GM12878 (cell line): ENCODE data around the gene PIEZO2. TPM values are rescaled to one million over a fixed set of nuclear protein-coding genes. Genes with fewer than 3 reads are reported as not detected.

Experiments
- BCL11A ChIP-seq: IDR thresholded peaks from 2 replicates; pipeline ENCODE4 v1.6.1; 2011; ENCODE audit warnings: low read depth, low read length
- CHD1 ChIP-seq: IDR thresholded peaks from 2 replicates; pipeline ENCODE4 v1.6.1; 2012; ENCODE audit warnings: low read depth, low read length, improper control_type of control experiment
- E2F4 ChIP-seq: IDR thresholded peaks from 2 replicates; pipeline ENCODE4 v1.6.1; 2012; ENCODE audit warnings: low read depth, low read length, improper control_type of control experiment
- E2F8 ChIP-seq: fragments of 450-650 bp; IDR thresholded peaks from 2 replicates; pipeline ENCODE4 v1.6.1; 2018; ENCODE audit warnings: mild to moderate bottlenecking, low read depth, moderate library complexity; ENCODE audit not compliant: partially characterized antibody
- ETV6 ChIP-seq, 2 experiments: fragments of 450-650 bp in 1 of 2; IDR thresholded peaks in 1 of 2; conservative IDR thresholded peaks in 1 of 2; 2 replicates each; pipeline ENCODE4 v1.6.1; 2014; ENCODE audit warnings: antibody characterized with exemption in 1 of 2, borderline replicate concordance in 1 of 2, low read depth in 1 of 2, mild to moderate bottlenecking in 1 of 2, moderate library complexity in 1 of 2
- FOXK2 ChIP-seq: fragments of 450-650 bp; IDR thresholded peaks from 2 replicates; pipeline ENCODE4 v1.6.1; 2017; ENCODE audit warnings: mild to moderate bottlenecking, moderate library complexity
- GABPA ChIP-seq: IDR thresholded peaks from 2 replicates; pipeline ENCODE4 v1.6.1; 2014; ENCODE audit warnings: antibody characterized with exemption, low read depth, mild to moderate bottlenecking, inconsistent platforms
- LARP7 ChIP-seq: fragments of 450-650 bp; IDR thresholded peaks from 2 replicates; pipeline ENCODE4 v1.6.1; 2017; ENCODE audit warnings: mild to moderate bottlenecking
- MTA3 ChIP-seq: IDR thresholded peaks from 2 replicates; pipeline ENCODE4 v1.6.1; 2012; ENCODE audit warnings: low read length, inconsistent platforms, borderline replicate concordance
- NBN ChIP-seq: fragments of 450-650 bp; IDR thresholded peaks from 2 replicates; pipeline ENCODE4 v1.6.1; 2016
- NFYB ChIP-seq: IDR thresholded peaks from 2 replicates; pipeline ENCODE4 v1.6.1; 2011; ENCODE audit warnings: low read depth, mild to moderate bottlenecking, low read length, improper control_type of control experiment, moderate library complexity; ENCODE audit not compliant: insufficient read depth
- NR2C1 ChIP-seq: fragments of 450-650 bp; IDR thresholded peaks from 2 replicates; pipeline ENCODE4 v1.6.1; 2017; ENCODE audit warnings: antibody characterized with exemption, mild to moderate bottlenecking, moderate library complexity
- POLR2A ChIP-seq: IDR thresholded peaks from 2 replicates; pipeline ENCODE4 v1.6.1; 2011; ENCODE audit warnings: low read depth, mild to moderate bottlenecking, low read length
- RCOR1 ChIP-seq: conservative IDR thresholded peaks from 2 replicates; pipeline ENCODE4 v1.6.1; 2012; ENCODE audit warnings: low read depth, low read length, improper control_type of control experiment
- RELB ChIP-seq: fragments of 450-650 bp; IDR thresholded peaks from 2 replicates; pipeline ENCODE4 v1.6.1; 2017; ENCODE audit warnings: low read depth, mild to moderate bottlenecking, moderate library complexity
- REST ChIP-seq: IDR thresholded peaks from 2 replicates; pipeline ENCODE4 v1.6.1; 2012; ENCODE audit warnings: mild to moderate bottlenecking, low read depth, low read length
- RUNX3 ChIP-seq: IDR thresholded peaks from 2 replicates; pipeline ENCODE4 v1.6.1; 2012; ENCODE audit warnings: low read length, inconsistent platforms
- SUZ12 ChIP-seq: fragments of 200-600 bp; sonication (generic); IDR thresholded peaks from one replicate; pipeline ENCODE4 v1.6.1; 2018; ENCODE audit warnings: antibody characterized with exemption, mild to moderate bottlenecking; ENCODE audit not compliant: unreplicated experiment
- TARDBP ChIP-seq: IDR thresholded peaks from 2 replicates; pipeline ENCODE4 v1.6.1; 2016; ENCODE audit warnings: borderline replicate concordance
- TCF7 ChIP-seq: IDR thresholded peaks from 2 replicates; pipeline ENCODE4 v1.6.1; 2014; ENCODE audit warnings: antibody characterized with exemption, borderline replicate concordance
- ZBED1 ChIP-seq: IDR thresholded peaks from 2 replicates; pipeline ENCODE4 v1.6.1; 2016; ENCODE audit warnings: borderline replicate concordance
- ZNF207 ChIP-seq: fragments of 450-650 bp; IDR thresholded peaks from 2 replicates; pipeline ENCODE4 v1.6.1; 2014; ENCODE audit warnings: antibody characterized with exemption, mild to moderate bottlenecking, borderline replicate concordance
- polyA plus RNA-seq, 11 experiments: library from polyadenylated mRNA; depleted of rRNA in 4 of 11; unstranded in 6 of 11; stranded (reverse) in 5 of 11; fragments of >200 nt; fragmentation: Nextera tagmentation in 4 of 11; fragmentation: Illumina TruSeq in 1 of 11; extraction: Ambion mirVana in 4 of 11; extraction: Trizol in 1 of 11; gene quantifications; 1 replicate in 1 of 11; 2 replicates in 10 of 11; pipeline versions ENCODE4 v1.2.1 to v1.2.3, GENCODE V29; 2011 to 2016; ENCODE audit warnings: inconsistent platforms in 2 of 11, missing spikeins in 2 of 11, low read depth in 1 of 11
- total RNA-seq, 4 experiments: library from RNA; depleted of rRNA in 3 of 4; stranded (reverse); fragments of >200 nt in 3 of 4; fragmentation: Illumina TruSeq in 1 of 4; extraction: Trizol in 1 of 4; gene quantifications; 2 replicates each; pipeline versions ENCODE4 v1.2.1 to v1.2.3, GENCODE V29; 2013 to 2021

The PIEZO2 gene
- total and polyA plus RNA-seq, 10 of the 15 experiments (the other 5 are each of a cell fraction or from before 2014, with no cell fraction given) = 6.7 to 42.3 (median 27.4) TPM

GRCh38 chr18:10950876-10951630, 198.3 kb downstream of the PIEZO2 start (continued):
- TF ChIP-seq E2F4 = no peak
- TF ChIP-seq BCL11A = peak; percentile 76
- no peak for TF ChIP-seq RCOR1
- TF ChIP-seq ZBED1 = peak; percentile 76
- TF ChIP-seq REST = 0 out of 2 replicates have a peak, but pooled peaks have one; percentile 34
- TF ChIP-seq NFYB = peak; percentile 44; the same call in 1 of the 2 replicates
- peak; percentile 36; the same call in 1 of the 2 replicates for TF ChIP-seq CHD1
- no peak for TF ChIP-seq NR2C1
- no peak for TF ChIP-seq NBN
- peak in 1 of 2 experiments; percentile 42; a peak in 1 of 4 replicates for TF ChIP-seq ETV6 (conservative IDR thresholded peaks at IDR 0.05 in 1 of 2, IDR thresholded peaks at IDR 0.05 in 1 of 2; ENCODE audit: borderline replicate concordance in 1 of 2, low read depth in 1 of 2)
- no peak for TF ChIP-seq FOXK2
- TF ChIP-seq TCF7 = 0 out of 2 replicates have a peak, but pooled peaks have one; percentile 37
- peak; percentile 80 for TF ChIP-seq RUNX3
- peak; percentile 18; the same call in 1 of the 2 replicates for TF ChIP-seq ZNF207
- TF ChIP-seq POLR2A = no peak
- no peak for TF ChIP-seq TARDBP
- no peak for TF ChIP-seq E2F8
- TF ChIP-seq MTA3 = peak; percentile 16; the same call in 1 of the 2 replicates
- TF ChIP-seq LARP7 = no peak
- no peak for TF ChIP-seq SUZ12
- TF ChIP-seq GABPA = peak; percentile 37; the same call in 1 of the 2 replicates
- TF ChIP-seq RELB = peak; percentile 38; the same call in 1 of the 2 replicates
